Lung (tissue), 5 donors: Measurements from ENCODE around the gene ANXA7. TPM values are rescaled to one million over a fixed set of nuclear protein-coding genes. Genes with fewer than 3 reads are reported as not detected.

ENCODE experiments used
- polyA plus RNA-seq, 2 donors: library from polyadenylated mRNA; stranded (reverse); fragments of 200-250 nt; gene quantifications; one replicate each; pipeline ENCODE4 v1.2.1, GENCODE V29; 2013
- small RNA-seq: library from RNA; depleted of rRNA; stranded (forward); fragments of <200 nt; gene quantifications from one replicate; pipeline ENCODE3, GENCODE V24; 2014; ENCODE audit warnings: low replicate concordance
- total RNA-seq, 2 donors: library from RNA; depleted of rRNA in 1 of 2; stranded (reverse); fragments of >200 nt in 1 of 2; gene quantifications; one replicate each; pipeline ENCODE4 v1.2.1, GENCODE V29; 2014 to 2021
- donor health status: Bipolar disorder and iron deficiency.
- donor health status: healthy.
- donor health status: DM: yes; HTN: yes; CAD: no.

Gene ANXA7
- total and polyA plus RNA-seq, 4 donors = 59.3 to 134 (median 99.0) TPM

Small RNA genes within 50 kb of the gene (small RNA-seq; reads per million reads assigned to genes)
- gene RF00019 = not detected

Other genes with a start within 250 kb of the ANXA7 start
- gene ECD, start 246.1 kb downstream of the ANXA7 start, total RNA-seq = 10 to 100 TPM; 19.2 to 29.5 TPM
- gene ECD, start 246.1 kb downstream of the ANXA7 start, polyA plus RNA-seq = 10 to 100 TPM; 11.2 to 12.4 TPM
- gene FAM149B1, start 245.9 kb downstream of the ANXA7 start, total RNA-seq = 10 to 100 TPM; 19.0 to 35.9 TPM
- 10 to 100 TPM; 10.7 to 17.1 TPM for gene FAM149B1, start 245.9 kb downstream of the ANXA7 start, polyA plus RNA-seq
- 10 to 100 TPM; 12.7 to 21.0 TPM for gene DNAJC9, start 166.8 kb downstream of the ANXA7 start, total RNA-seq
- 10 to 100 TPM in 1 of 2 donors, 1 to 10 TPM in 1; 7.5 to 10.3 TPM for gene DNAJC9, start 166.8 kb downstream of the ANXA7 start, polyA plus RNA-seq
- 10 to 100 TPM; 32.7 to 96.1 TPM for gene MRPS16, start 161.4 kb downstream of the ANXA7 start, total RNA-seq
- 10 to 100 TPM; 61.4 to 65.3 TPM for gene MRPS16, start 161.4 kb downstream of the ANXA7 start, polyA plus RNA-seq
- 10 to 100 TPM; 11.2 to 17.2 TPM for gene CFAP70, start 55.2 kb downstream of the ANXA7 start, total RNA-seq
- 1 to 10 TPM; 3.5 to 6.0 TPM for gene CFAP70, start 55.2 kb downstream of the ANXA7 start, polyA plus RNA-seq
- gene MSS51, start 19.5 kb upstream of the ANXA7 start, total RNA-seq = 1 to 10 TPM; 2.3 to 4.1 TPM
- gene MSS51, start 19.5 kb upstream of the ANXA7 start, polyA plus RNA-seq = 1 to 10 TPM in 1 of 2 donors, under 1 TPM in 1; 0.74 to 3.0 TPM
- gene PPP3CB, start 82.0 kb upstream of the ANXA7 start, total RNA-seq = 10 to 100 TPM; 34.9 to 65.0 TPM
- gene PPP3CB, start 82.0 kb upstream of the ANXA7 start, polyA plus RNA-seq = 10 to 100 TPM; 21.5 to 22.0 TPM
- 100 to 1,000 TPM; 102 to 165 TPM for gene USP54, start 177.3 kb upstream of the ANXA7 start, total RNA-seq
- gene USP54, start 177.3 kb upstream of the ANXA7 start, polyA plus RNA-seq = 10 to 100 TPM; 19.7 to 23.4 TPM
- gene MYOZ1, start 227.4 kb upstream of the ANXA7 start, total RNA-seq = 1 to 10 TPM; 2.1 to 2.4 TPM
- gene MYOZ1, start 227.4 kb upstream of the ANXA7 start, polyA plus RNA-seq = under 1 TPM; 0.70 to 0.98 TPM
- gene SYNPO2L, start 242.0 kb upstream of the ANXA7 start, total RNA-seq = under 1 TPM; 0.11 to 0.21 TPM
- gene SYNPO2L, start 242.0 kb upstream of the ANXA7 start, polyA plus RNA-seq = under 1 TPM; 0.10 to 0.12 TPM